ENCODE measurements around the gene GUCY1B1.
A peak's percentile ranks its signal among the peaks of the same experiment; 100 is the strongest.

Gene GUCY1B1

GRCh38 chr4:155741546-155741945 lies 17.3 kb upstream of the GUCY1B1 start:
- H3K4me3 ChIP-seq (ENCODE audit: control insufficient read depth, low read depth, low read length), result no peak overlapping the region
- DNase-seq (ENCODE audit: low read depth), result no peak
- no peak for TF ChIP-seq CTCF (IDR thresholded peaks at IDR 0.05; ENCODE audit: control insufficient read depth, insufficient read depth, low read depth, low read length, missing control alignments)

- TF ChIP-seq CTCF (IDR thresholded peaks at IDR 0.05; ENCODE audit: control insufficient read depth, insufficient read depth, low read depth, low read length, missing control alignments), result no peak
- no peak for DNase-seq (ENCODE audit: low read depth)
- H3K4me3 ChIP-seq (ENCODE audit: control insufficient read depth, low read depth, low read length), result no peak overlapping the region
Observed at GRCh38 chr4:155742310-155743015, 16.4 kb upstream of the GUCY1B1 start.

- TF ChIP-seq CTCF (IDR thresholded peaks at IDR 0.05; ENCODE audit: control insufficient read depth, insufficient read depth, low read depth, low read length, missing control alignments), result no peak
- no peak overlapping the region for H3K4me3 ChIP-seq (ENCODE audit: control insufficient read depth, low read depth, low read length)
- peak; percentile 39 for DNase-seq (ENCODE audit: low read depth)
Observed at GRCh38 chr4:155745984-155746383, 12.8 kb upstream of the GUCY1B1 start.

GRCh38 chr4:155748039-155748438 lies 10.8 kb upstream of the GUCY1B1 start:
- no peak for DNase-seq (ENCODE audit: low read depth)
- H3K4me3 ChIP-seq (ENCODE audit: control insufficient read depth, low read depth, low read length), result no peak overlapping the region
- TF ChIP-seq CTCF (IDR thresholded peaks at IDR 0.05; ENCODE audit: control insufficient read depth, insufficient read depth, low read depth, low read length, missing control alignments), result no peak

- TF ChIP-seq CTCF (IDR thresholded peaks at IDR 0.05; ENCODE audit: control insufficient read depth, insufficient read depth, low read depth, low read length, missing control alignments), result no peak
- no peak for DNase-seq (ENCODE audit: low read depth)
- no peak overlapping the region for H3K4me3 ChIP-seq (ENCODE audit: control insufficient read depth, low read depth, low read length)
Observed at GRCh38 chr4:155749041-155749440, 9.8 kb upstream of the GUCY1B1 start.

GRCh38 chr4:155751569-155751968 lies 7.3 kb upstream of the GUCY1B1 start:
- TF ChIP-seq CTCF (IDR thresholded peaks at IDR 0.05; ENCODE audit: control insufficient read depth, insufficient read depth, low read depth, low read length, missing control alignments), result no peak
- no peak overlapping the region for H3K4me3 ChIP-seq (ENCODE audit: control insufficient read depth, low read depth, low read length)
- no peak for DNase-seq (ENCODE audit: low read depth)
